ENCODE results near the gene ALKBH8.

DNA sequence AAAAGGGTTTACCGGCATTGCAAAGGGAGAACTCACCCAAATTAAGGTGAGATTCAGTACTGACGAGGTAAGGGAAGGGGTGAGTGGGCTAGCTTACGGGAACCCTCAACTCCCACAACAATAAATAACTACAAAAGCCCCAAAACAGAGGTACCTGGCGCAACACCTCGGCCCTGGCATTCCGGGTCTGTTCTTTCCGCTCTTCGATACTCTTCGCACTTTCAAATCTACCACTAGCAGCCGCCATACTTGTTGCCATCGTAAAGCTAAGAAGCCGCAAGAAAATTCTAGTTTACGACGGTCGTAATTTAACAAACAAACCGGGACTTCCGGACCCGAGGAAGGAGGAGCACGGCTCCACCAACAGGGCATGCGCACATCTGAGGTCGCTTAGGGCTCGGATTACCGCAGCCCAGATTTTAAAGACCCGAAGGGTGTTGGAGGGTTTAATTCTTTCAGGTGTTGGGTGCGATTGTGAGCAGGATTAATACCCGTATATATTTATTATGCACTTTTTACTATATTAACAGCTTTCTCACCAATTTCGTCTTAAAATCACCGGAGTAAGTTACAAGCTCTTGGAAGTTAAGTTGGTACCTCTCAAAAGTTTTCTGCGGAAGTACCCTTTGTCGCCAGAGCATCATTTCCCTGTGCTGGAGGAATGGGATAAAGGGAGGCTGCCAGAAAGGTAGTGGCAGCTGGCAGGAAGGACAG is 107.8 kb downstream of the ALKBH8 start, which contains the start of gene CWF19L2:
- TF ChIP-seq POLR2A (IDR thresholded peaks at IDR 0.05), result no peak
- TF ChIP-seq, protein P1, sequence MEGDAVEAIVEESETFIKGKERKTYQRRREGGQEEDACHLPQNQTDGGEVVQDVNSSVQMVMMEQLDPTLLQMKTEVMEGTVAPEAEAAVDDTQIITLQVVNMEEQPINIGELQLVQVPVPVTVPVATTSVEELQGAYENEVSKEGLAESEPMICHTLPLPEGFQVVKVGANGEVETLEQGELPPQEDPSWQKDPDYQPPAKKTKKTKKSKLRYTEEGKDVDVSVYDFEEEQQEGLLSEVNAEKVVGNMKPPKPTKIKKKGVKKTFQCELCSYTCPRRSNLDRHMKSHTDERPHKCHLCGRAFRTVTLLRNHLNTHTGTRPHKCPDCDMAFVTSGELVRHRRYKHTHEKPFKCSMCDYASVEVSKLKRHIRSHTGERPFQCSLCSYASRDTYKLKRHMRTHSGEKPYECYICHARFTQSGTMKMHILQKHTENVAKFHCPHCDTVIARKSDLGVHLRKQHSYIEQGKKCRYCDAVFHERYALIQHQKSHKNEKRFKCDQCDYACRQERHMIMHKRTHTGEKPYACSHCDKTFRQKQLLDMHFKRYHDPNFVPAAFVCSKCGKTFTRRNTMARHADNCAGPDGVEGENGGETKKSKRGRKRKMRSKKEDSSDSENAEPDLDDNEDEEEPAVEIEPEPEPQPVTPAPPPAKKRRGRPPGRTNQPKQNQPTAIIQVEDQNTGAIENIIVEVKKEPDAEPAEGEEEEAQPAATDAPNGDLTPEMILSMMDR (IDR thresholded peaks at IDR 0.05), result no peak
